ENCODE data around the gene PHF2. TPM values are rescaled to one million over a fixed set of nuclear protein-coding genes. Genes with fewer than 3 reads are reported as not detected.

Gene PHF2
- polyA plus RNA-seq, 1 experiment = 8.8 TPM

DNA sequence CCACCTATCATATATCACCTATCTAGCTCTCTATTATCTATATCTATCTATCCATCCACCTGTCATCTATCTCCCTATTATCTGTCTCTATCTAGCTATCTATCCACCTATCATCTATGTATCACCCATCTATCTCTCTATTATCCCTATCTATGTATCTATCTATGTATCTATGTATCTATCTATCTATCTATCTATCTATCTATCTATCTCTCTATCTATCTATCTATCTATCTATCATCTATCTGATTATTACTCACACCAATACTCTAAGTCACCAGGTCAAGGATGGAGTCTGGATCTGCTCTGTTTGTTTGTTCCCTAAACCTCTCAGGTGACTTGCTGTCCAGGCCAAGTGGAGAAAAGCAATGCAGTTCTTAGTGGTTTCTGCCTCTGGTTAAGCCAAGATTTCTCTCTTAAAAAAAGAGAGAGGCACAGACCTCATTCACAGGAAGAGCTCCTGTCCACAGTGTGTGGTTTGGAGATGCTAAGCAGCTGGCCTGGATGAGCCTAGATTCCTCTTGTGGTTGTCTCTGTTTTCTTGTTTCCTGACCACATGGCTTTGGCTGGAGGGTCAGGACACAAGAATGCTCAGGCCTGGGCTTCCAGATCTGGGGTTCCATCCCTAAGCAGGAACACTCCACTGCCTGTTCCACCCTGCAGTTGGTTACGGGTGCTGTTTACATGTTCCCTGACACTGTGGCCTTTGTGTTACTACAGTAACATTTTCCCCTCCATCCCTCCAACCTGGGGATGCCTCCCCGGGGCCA, 133.4 kb downstream of the PHF2 start:
- Histone ChIP-seq H3K27me3 (ENCODE audit: control insufficient read depth, insufficient read depth, low read length) (no peaks in the 10 kb centered on the region), H3K27ac (ENCODE audit: low read depth, low read length) (no peak overlapping the region), H3K4me3 (ENCODE audit: low read depth, low read length) (no peak overlapping the region), H3K9me3 (ENCODE audit: control insufficient read depth, insufficient read depth, low read length) (no peaks in the 10 kb centered on the region)
- ChIA-PET POLR2A (no interaction called here), CTCF (no interaction called here)
- no peak for DNase-seq (ENCODE audit: low read depth, low spot score)
- TF ChIP-seq, protein P1, sequence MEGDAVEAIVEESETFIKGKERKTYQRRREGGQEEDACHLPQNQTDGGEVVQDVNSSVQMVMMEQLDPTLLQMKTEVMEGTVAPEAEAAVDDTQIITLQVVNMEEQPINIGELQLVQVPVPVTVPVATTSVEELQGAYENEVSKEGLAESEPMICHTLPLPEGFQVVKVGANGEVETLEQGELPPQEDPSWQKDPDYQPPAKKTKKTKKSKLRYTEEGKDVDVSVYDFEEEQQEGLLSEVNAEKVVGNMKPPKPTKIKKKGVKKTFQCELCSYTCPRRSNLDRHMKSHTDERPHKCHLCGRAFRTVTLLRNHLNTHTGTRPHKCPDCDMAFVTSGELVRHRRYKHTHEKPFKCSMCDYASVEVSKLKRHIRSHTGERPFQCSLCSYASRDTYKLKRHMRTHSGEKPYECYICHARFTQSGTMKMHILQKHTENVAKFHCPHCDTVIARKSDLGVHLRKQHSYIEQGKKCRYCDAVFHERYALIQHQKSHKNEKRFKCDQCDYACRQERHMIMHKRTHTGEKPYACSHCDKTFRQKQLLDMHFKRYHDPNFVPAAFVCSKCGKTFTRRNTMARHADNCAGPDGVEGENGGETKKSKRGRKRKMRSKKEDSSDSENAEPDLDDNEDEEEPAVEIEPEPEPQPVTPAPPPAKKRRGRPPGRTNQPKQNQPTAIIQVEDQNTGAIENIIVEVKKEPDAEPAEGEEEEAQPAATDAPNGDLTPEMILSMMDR (IDR thresholded peaks at IDR 0.05; ENCODE audit: low read depth, low read length) = no peak

DNA sequence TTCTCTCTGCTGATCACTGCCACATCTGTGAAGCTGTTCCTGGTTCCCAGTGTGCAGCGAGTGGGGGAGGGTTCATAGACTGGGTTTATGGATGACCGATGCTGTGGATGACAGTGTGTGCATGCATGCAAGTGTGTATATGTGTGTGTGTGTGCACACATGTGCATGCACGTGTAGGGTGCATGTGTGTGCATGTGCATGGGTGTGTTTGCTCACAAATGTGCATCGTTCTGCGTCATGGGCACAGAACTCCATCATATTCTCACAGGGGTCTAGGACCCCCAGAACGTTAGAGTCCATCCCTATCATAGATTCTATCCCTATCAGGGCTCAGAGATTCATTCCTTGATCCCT, 134.0 kb downstream of the PHF2 start:
- Histone ChIP-seq H3K4me3 (ENCODE audit: low read depth, low read length) (no peak overlapping the region), H3K27ac (ENCODE audit: low read depth, low read length) (no peak overlapping the region), H3K9me3 (ENCODE audit: control insufficient read depth, insufficient read depth, low read length) (no peaks in the 10 kb centered on the region), H3K27me3 (ENCODE audit: control insufficient read depth, insufficient read depth, low read length) (no peaks in the 10 kb centered on the region)
- ChIA-PET CTCF (no interaction called here), POLR2A (no interaction called here)
- no peak for DNase-seq (ENCODE audit: low read depth, low spot score)
- TF ChIP-seq, protein P1 (IDR thresholded peaks at IDR 0.05; ENCODE audit: low read depth, low read length) = no peak

DNA sequence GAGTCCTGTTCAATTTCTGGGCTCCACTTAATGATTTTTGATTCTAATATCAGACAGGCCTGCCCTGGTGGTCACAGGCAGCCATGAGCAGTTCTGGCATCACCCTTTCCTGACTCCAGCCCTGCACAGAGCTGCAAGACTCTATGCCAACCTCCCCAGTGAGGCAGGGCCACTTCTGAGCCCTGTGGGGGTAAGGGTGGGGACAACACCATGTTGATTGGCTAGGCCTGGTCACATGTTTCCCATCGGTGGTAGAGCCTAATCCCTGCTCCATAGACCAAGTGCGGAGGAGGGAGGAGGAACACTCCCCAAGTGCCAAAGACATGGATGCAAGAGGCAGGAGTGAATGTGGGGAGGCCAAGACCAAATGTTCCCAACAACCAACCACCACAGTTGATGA, 134.6 kb downstream of the PHF2 start:
- DNase-seq (ENCODE audit: low read depth, low spot score) = no peak
- TF ChIP-seq, protein P1 (IDR thresholded peaks at IDR 0.05; ENCODE audit: low read depth, low read length) = no peak
- Histone ChIP-seq H3K27ac (ENCODE audit: low read depth, low read length) (no peak overlapping the region), H3K27me3 (ENCODE audit: control insufficient read depth, insufficient read depth, low read length) (no peaks in the 10 kb centered on the region), H3K9me3 (ENCODE audit: control insufficient read depth, insufficient read depth, low read length) (no peaks in the 10 kb centered on the region), H3K4me3 (ENCODE audit: low read depth, low read length) (no peak overlapping the region)
- ChIA-PET CTCF (no interaction called here), POLR2A (no interaction called here)

DNA sequence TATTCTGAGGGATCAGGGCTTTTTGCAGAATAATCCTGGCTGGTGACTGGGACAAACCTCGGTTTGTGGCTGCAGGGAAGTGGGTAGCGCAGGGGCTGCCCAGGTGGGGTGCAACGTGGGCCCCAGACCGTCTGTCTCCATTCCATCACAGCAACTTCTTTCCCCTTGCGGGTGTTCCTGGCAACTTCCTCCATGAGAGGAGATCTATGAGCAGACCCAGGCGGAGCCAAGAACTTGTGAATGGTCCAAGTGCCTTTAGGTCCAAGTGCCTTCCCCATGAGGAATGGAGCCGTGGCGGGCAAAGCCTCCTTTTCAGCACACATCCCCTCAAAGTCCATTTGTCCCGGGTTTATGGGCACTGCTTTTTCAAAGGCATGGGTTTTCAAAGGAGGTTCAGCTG, 136.5 kb downstream of the PHF2 start:
- CTCF ChIA-PET = no interaction called here
- Histone ChIP-seq H3K27me3 (ENCODE audit: control insufficient read depth, insufficient read depth, low read length) (no peaks in the 10 kb centered on the region), H3K9me3 (ENCODE audit: control insufficient read depth, insufficient read depth, low read length) (no peaks in the 10 kb centered on the region), H3K4me3 (ENCODE audit: low read depth, low read length) (no peak overlapping the region), H3K27ac (ENCODE audit: low read depth, low read length) (no peak overlapping the region)
- POLR2A ChIA-PET = no interaction called here
- TF ChIP-seq, protein P1 (IDR thresholded peaks at IDR 0.05; ENCODE audit: low read depth, low read length) = no peak
- no peak for DNase-seq (ENCODE audit: low read depth, low spot score)

DNA sequence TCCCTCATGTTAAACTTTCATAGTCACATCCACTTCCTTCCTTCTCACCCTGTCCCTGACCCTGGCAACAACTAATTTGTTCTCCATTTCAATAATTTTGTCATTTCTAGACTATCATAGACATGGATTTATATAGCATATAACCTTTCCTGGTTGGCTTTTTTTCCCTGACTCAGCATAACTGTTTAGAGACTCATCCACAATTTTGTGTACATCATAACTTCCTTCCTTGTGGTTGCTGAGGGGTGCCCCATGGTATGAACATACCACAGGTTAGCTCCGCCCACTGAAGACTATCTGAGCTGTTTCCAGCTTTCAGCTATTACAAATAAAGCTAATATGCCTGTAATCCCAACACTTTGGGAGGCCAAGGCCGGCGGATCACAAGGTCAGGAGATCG, 137.3 kb downstream of the PHF2 start:
- Histone ChIP-seq H3K27ac (ENCODE audit: low read depth, low read length) (no peak overlapping the region), H3K4me3 (ENCODE audit: low read depth, low read length) (no peak overlapping the region), H3K9me3 (ENCODE audit: control insufficient read depth, insufficient read depth, low read length) (no peaks in the 10 kb centered on the region), H3K27me3 (ENCODE audit: control insufficient read depth, insufficient read depth, low read length) (no peaks in the 10 kb centered on the region)
- ChIA-PET CTCF (no interaction called here), POLR2A (no interaction called here)
- DNase-seq (ENCODE audit: low read depth, low spot score) = no peak
- TF ChIP-seq, protein P1 (IDR thresholded peaks at IDR 0.05; ENCODE audit: low read depth, low read length) = no peak

Measured in AG04450 (cell line).